Activated T-cell treated with anti-CD3 and anti-CD28 coated beads for 24 hours (primary cell): ENCODE measurements around the gene MRM2.

Experiments
- DNase-seq: peaks from one replicate; pipeline ENCODE4 v3.0.0-alpha.2; 2020; ENCODE audit warnings: low read depth

Gene MRM2

GRCh38 chr7:2264158-2264557 is 22.2 kb upstream of the MRM2 start:
- DNase-seq: no peak

GRCh38 chr7:2263176-2263575 is 21.2 kb upstream of the MRM2 start:
- no peak for DNase-seq

GRCh38 chr7:2261611-2262010 is 19.6 kb upstream of the MRM2 start:
- no peak for DNase-seq

GRCh38 chr7:2260820-2261219 is 18.8 kb upstream of the MRM2 start:
- no peak for DNase-seq

- no peak for DNase-seq
Observed at GRCh38 chr7:2259480-2259879, 17.5 kb upstream of the MRM2 start.

- no peak for DNase-seq
Observed at GRCh38 chr7:2258661-2259365, 16.8 kb upstream of the MRM2 start.

- DNase-seq: no peak
Observed at GRCh38 chr7:2257651-2258050, 15.6 kb upstream of the MRM2 start.

- DNase-seq: no peak
Observed at GRCh38 chr7:2257046-2257551, 15.1 kb upstream of the MRM2 start.

GRCh38 chr7:2256306-2257045 is 14.5 kb upstream of the MRM2 start:
- DNase-seq: no peak

- no peak for DNase-seq
Observed at GRCh38 chr7:2255145-2256139, 13.4 kb upstream of the MRM2 start.

GRCh38 chr7:2254429-2255144 is 12.6 kb upstream of the MRM2 start:
- no peak for DNase-seq

GRCh38 chr7:2253525-2254244 is 11.7 kb upstream of the MRM2 start:
- no peak for DNase-seq

GRCh38 chr7:2253021-2253420 is 11.0 kb upstream of the MRM2 start:
- DNase-seq: no peak

GRCh38 chr7:2251841-2252771 is 10.1 kb upstream of the MRM2 start:
- no peak for DNase-seq

GRCh38 chr7:2251381-2251780 is 9.4 kb upstream of the MRM2 start:
- no peak for DNase-seq

- DNase-seq: no peak
Observed at GRCh38 chr7:2249744-2250323, 7.8 kb upstream of the MRM2 start.

GRCh38 chr7:2248984-2249694 is 7.1 kb upstream of the MRM2 start:
- no peak for DNase-seq

GRCh38 chr7:2247141-2247995 is 5.4 kb upstream of the MRM2 start:
- DNase-seq: no peak
